Activated CD4-positive, alpha-beta T cell treated with anti-CD3 and anti-CD28 coated beads, Interleukin-2, amount 50 U/mL, for 16 hours (primary cell): ENCODE results near the gene HGS.

Source experiments
- DNase-seq: peaks from one replicate; pipeline ENCODE4 v3.0.0-alpha.2; 2020

Gene HGS

DNA sequence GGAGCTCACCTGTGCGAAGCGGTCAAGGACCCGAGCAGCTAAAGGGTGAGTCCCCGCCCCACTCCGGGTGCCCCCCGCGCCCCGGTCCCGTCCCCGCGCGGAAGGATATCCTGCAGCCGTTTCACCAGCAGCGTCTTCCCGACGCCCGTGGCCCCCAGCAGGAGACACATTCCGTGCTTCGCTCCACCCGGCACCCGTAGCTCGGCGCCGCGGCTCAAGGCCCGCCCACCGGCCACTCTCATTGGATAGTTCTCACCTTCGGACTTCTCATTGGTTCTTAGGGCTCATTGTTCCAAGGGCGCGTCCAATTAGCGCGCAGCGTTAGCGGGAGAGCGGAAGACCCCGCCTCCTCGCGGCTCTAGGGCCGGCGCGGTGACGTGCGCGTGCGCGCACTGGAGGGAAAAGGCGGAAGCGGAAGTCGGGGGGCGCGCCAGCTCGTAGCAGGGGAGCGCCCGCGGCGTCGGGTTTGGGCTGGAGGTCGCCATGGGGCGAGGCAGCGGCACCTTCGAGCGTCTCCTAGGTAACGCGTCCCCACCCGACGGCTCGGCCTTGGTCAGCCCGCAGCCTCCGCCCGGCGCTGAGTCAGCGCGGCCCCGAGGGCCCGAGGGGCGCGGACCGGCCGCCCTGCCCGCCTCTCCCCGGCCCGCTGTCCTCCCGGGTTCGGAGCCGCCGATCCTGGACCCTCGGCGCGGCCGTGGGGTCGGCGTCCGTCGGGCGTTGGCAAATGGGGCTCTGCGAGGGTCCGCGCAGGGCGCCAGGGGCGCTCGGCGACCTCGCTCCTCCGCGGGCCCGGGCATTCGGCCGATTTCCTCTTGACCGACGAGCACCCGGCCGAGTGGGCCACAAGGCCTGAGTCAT is at the start of gene HGS, which contains the start of gene ARL16:
Gene HGS, plus strand, starts transcription at position 428 of the 858 bp plus-strand sequence. Its CDS starts 56 bp downstream, at position 484.
Gene ARL16, minus strand, starts transcription at position 214 of the 858 bp plus-strand sequence. Its CDS starts 44 bp downstream, at position 170.
- DNase-seq: peak; percentile 99

- no peak for DNase-seq
These were observed 48.4 kb upstream of the HGS start for GRCh38 chr17:81635431-81635830.

- peak; percentile 18 for DNase-seq
These were observed 47.8 kb upstream of the HGS start for GRCh38 chr17:81635973-81636504.

GRCh38 chr17:81636505-81637288 is 47.1 kb upstream of the HGS start, which contains the start of the genes NPLOC4 and TSPAN10:
Gene NPLOC4, minus strand, starts transcription at chr17:81637112. Its CDS starts 182 bp downstream, at chr17:81636930.
Gene TSPAN10, plus strand, starts transcription at chr17:81637196. Its CDS starts 5,217 bp downstream, at chr17:81642413.
- peak; percentile 89 for DNase-seq

DNA sequence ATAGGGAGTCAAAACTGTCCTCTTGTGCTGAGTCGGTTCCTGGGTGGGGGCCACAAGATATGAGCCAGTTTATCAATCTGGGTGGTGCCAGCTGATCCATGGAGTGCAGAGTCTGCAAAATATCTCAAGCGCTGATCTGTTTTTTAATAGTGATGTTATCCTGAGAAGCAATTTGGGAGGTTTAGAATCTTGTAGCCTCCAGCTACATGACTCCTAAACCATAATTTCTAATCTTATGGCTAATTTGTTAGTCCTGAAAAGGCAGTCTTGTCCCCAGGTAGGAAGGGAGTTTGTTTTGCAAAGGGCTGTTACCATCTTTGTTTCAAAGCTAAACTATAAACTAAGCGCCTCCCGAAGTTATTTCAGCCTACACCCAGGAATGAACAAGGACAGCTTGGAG is 45.1 kb upstream of the HGS start:
- DNase-seq: no peak

DNA sequence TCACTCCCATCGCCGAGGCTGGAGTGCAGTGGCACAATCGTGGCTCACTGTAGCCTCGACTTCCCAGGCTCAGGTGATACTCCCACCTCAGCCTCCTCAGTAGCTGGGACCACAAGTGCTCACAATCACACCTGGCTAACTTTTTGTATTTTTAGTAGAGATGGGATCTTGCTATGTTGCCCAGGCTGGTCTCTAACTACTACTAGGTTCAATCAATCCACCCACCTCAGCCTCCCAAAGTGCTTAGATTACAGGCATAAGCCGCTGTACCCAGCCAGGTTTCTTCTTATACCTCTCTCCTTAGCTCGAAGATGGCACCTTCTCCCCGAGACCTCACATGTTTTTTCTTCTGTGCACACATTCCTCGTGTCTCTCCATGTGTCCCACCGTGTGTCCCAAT is 43.8 kb upstream of the HGS start:
- no peak for DNase-seq

- no peak for DNase-seq
These were observed 41.9 kb upstream of the HGS start for GRCh38 chr17:81641825-81642489.

DNA sequence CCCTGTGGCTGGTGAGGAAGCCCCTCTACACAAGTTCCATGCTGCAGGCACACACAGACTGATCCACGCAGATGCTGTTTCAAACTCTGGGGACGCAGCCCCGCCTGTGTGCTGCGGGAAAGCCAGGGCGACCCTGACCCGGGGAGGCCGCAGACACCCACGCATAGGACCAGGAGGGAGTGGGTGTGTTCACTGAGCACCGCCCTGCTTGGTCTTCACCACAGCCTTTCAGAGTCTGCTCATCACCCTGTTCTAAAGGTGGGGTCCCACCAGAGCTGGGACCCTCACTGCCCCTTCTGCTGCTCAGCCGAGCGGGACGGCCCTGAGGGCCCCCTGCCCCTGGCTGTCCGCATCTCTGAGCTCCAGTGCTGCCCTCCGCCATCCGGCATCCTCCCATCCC is 39.3 kb upstream of the HGS start:
- DNase-seq: no peak

- DNase-seq: no peak
These were observed 38.5 kb upstream of the HGS start for GRCh38 chr17:81644976-81645952.

DNA sequence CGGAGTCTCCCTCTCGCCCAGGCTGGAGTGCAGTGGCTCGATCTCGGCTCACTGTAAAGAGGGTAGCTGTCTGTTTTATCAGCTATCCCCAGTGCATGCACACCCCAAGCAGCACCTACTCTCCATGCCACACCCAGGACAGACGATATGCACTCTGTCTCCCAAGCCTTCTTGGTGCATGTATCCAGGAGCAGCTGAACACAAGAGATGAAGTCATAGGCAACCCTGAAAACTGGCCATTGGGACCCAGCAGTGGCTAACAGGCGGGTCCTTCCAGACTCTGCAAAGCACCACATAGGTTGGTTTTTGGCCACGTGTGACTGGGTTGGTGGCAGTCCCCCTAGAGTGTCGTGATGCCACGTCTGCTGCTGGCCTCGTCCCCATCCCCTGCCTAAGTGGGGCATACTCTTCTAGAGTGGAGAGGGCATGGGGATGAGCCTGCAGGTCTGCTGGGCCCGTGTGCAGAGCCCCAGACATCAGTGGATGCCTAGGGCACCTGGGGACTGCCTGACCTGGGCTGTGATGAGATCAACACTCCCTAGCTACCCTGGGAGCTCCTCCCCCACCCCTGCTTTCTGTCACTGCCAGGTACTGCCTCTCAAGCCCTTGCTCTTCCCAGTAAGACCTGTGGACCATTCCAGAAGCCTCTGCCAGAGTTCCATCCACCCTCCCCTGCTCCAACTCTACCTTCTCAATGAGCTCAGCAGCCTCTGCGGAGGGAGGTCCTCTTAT is 36.8 kb upstream of the HGS start:
- DNase-seq: no peak

GRCh38 chr17:81647640-81648012 is 36.2 kb upstream of the HGS start:
- no peak for DNase-seq

DNA sequence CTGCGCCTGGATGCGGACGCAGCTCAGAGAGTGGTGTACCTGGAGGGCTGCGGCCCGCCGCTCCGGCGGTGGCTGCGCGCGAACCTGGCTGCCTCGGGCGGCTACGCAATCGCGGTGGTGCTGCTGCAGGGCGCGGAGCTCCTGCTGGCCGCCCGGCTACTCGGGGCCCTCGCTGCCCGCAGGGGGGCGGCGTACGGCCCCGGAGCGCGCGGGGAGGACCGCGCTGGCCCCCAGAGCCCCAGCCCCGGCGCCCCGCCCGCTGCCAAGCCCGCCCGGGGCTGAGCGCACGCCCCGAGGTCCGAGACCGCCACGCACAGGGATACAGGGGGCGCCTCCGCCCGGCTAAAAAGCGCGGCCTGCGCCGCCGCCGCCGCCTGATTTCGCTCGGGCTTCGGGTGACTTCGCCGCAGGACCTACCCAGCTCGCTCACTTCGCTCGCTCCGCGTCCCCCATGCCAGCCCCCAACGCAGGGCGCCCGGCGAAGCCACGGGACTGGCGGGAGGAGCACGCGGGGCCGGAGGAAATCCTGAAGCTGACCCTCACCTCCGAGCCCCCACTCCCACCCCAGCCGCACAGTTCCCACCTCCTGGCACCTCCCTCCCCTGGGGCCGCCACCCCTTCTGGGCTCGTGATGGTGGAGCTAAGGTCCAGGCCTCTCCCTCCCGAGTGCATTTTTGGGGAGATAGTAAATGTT is 35.7 kb upstream of the HGS start:
- DNase-seq: no peak

DNA sequence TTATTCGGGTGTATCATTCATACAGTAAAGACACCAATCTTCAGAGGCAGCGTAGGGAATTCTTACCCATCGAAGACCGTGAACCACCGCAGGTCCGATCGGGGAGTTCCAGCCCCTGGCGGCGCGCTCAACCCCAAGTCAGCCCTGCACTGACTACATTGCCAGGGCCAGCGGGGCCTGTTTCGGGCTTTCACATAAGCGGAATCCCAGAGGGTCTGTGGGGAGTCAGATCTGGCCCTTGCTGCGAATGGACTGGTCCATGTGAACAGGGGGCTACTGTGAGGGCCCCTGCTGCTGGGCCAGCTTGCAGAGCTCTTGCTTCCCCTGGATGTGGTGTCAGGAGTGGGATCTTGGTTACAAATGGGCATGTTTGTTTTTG is 35.1 kb upstream of the HGS start:
- DNase-seq: no peak

DNA sequence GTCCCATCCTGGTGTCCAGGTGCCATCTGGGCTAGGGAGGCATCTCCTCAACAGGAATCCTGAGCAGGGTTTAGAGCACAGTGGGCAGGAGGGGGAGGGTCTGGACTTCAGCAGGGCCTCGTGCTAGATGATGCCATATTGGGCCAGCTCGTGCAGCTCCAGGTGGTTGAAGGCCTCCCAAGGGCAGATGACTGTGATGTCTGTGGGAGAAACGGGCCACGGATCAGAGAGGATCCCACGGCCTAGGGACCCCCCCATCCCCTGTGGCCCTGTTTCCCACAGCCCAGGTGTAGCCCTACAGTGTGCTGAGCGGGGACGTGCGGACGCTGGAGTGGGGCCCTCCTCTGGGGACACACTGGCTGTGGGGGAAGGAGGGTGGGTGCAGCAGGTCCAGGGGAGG is 32.9 kb upstream of the HGS start:
- DNase-seq: no peak

- no peak for DNase-seq
These were observed 32.1 kb upstream of the HGS start for GRCh38 chr17:81651692-81652091.

DNA sequence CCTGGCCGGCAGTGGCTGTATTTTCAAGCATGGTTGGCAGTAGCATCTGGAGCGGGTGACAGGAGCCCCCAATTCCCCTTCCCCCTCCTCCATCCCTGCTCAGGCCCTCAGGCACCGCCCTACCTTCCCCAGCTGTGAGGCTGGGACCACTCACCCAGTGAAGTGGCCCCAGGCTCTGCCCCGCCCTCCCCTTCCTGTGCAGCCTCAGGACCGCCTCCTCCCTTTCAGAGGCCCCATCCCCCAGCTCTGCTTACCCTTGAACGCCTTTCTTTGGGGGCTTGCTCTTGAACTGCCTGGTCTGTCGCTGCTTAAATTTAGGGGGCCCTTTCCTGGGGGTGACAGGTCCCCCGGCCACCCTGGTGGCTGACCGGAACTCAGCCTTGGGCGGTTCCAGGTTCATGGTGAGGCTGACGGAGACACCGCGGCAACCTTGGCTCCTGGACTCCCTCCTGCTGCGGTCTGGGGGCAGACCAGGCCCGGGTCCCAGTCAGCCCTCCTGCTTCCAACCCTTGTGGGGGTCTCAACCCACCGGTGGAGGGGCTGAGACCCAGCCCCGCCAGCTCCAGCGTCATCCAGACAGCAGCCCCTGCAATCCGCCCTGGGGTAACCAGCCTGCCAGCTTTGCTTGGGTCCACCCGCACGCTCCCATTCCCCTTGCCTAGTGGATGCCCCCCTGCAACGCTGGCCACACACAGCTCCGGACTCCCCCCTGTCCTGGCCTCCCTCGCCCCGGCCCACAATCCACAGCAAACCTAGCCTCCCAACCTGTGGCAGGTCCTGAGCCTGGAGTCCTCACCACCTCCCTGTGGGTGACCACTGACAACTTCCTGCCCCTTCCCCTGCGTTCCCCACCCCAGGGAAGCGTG is 30.7 kb upstream of the HGS start:
- DNase-seq: no peak

GRCh38 chr17:81655378-81656117 is 28.3 kb upstream of the HGS start:
- DNase-seq: no peak

- no peak for DNase-seq
These were observed 27.6 kb upstream of the HGS start, which contains the start of gene PDE6G for GRCh38 chr17:81656118-81656743. Gene PDE6G, minus strand, starts transcription at chr17:81656542. Its CDS starts 3,237 bp downstream, at chr17:81653305.
